ENCODE measurements around the gene IGF2BP2.

DNA sequence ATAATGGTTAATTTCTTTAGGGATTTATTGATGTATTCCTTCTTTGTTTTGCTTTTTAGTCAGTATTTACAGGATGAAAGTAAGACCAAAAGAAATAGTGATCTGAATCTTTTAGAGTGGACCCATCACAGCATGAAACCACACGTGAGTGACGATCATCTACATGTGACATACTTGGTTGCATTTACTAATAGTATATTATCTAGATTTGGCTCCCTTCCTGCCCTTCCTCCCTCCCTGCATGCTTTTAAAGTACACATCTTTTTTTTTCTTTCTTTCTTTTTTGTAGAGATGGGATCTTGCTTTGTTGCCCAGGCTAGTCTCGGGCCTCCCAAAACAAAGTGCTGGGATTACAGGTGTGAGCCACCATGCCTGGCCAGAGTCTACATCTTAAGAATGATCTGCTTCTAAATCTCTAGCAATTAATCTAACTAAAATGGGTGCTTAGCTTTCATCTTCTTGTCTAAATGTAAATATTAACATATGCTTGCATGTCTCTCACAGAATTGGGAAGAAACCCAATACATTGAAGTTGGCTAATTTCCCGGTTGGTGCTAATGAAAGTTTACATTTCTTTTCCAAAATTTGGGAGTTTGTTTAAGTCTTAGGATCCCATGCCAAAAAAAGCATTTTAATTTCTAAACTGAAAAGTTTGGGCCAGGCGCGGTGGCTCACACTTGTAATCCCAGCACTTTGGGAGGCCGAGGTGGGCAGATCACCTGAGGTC is 200.7 kb downstream of the IGF2BP2 start:
- TF ChIP-seq, protein P1, sequence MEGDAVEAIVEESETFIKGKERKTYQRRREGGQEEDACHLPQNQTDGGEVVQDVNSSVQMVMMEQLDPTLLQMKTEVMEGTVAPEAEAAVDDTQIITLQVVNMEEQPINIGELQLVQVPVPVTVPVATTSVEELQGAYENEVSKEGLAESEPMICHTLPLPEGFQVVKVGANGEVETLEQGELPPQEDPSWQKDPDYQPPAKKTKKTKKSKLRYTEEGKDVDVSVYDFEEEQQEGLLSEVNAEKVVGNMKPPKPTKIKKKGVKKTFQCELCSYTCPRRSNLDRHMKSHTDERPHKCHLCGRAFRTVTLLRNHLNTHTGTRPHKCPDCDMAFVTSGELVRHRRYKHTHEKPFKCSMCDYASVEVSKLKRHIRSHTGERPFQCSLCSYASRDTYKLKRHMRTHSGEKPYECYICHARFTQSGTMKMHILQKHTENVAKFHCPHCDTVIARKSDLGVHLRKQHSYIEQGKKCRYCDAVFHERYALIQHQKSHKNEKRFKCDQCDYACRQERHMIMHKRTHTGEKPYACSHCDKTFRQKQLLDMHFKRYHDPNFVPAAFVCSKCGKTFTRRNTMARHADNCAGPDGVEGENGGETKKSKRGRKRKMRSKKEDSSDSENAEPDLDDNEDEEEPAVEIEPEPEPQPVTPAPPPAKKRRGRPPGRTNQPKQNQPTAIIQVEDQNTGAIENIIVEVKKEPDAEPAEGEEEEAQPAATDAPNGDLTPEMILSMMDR (IDR thresholded peaks at IDR 0.05; ENCODE audit: low read depth, low read length), result no peak
- TF ChIP-seq POLR2A (IDR thresholded peaks at IDR 0.05; ENCODE audit: extremely low read depth, insufficient read length), result no peak
- TF ChIP-seq, protein P2, sequence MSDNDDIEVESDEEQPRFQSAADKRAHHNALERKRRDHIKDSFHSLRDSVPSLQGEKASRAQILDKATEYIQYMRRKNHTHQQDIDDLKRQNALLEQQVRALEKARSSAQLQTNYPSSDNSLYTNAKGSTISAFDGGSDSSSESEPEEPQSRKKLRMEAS (IDR thresholded peaks at IDR 0.05; ENCODE audit: low read depth, low read length), result no peak
